ENCODE measurements around the gene SRSF2.
"Not testable (repeated sequence)": the region's sequence is repeated elsewhere in the genome, so short reads cannot be mapped to it uniquely, and the experiment has no call there.

The SRSF2 gene

GRCh38 chr17:76701471-76701967 is 35.6 kb downstream of the SRSF2 start:
- Histone ChIP-seq H3K4me3 (ENCODE audit: control insufficient read depth in 1 of 7, extremely low read depth in 1 of 7, insufficient read depth in 4 of 7, low read depth in 2 of 7, low read length in 6 of 7) (no peak overlapping the region), H3K36me3 (ENCODE audit: control insufficient read depth in 4 of 4, insufficient read depth in 4 of 4, low read length in 3 of 4) (no peaks in the 10 kb centered on the region), H3K9me3 (ENCODE audit: control extremely low read depth in 1 of 5, control insufficient read depth in 4 of 5, insufficient read depth in 2 of 5, low read depth in 1 of 5, low read length in 4 of 5) (no peaks in the 10 kb centered on the region), H3K27me3 (replicated peaks in 2 of 5; ENCODE audit: control insufficient read depth in 4 of 5, insufficient read depth in 5 of 5, low read length in 4 of 5) (no peaks in the 10 kb centered on the region), H3K4me1 (ENCODE audit: control extremely low read depth in 1 of 4, control insufficient read depth in 4 of 4, insufficient read depth in 4 of 4, low read length in 3 of 4) (peaks cover 0 to 4% (median 3%) of the 10 kb centered on the region in 4 experiments), H3K27ac (ENCODE audit: insufficient read depth in 1 of 2, low read depth in 1 of 2, low read length in 2 of 2, poor library complexity in 1 of 2, severe bottlenecking in 2 of 2) (no peak overlapping the region)
- 96% methylated on average over 5 of the region's 11 CpGs for WGBS (ENCODE audit: insufficient coverage)
- POLR2A ChIA-PET: interaction anchor here (0.6 kb wide), 2 partner anchors 216 to 237 kb away, joined by 3 to 5 read pairs; no protein-coding TSS in a partner anchor
- no peak for DNase-seq
- CTCF ChIA-PET: interaction anchor here (0.8 to 1.2 kb wide), 3 partner anchors 10 to 199 kb away, joined by 3 to 4 read pairs (median 3); no protein-coding TSS in a partner anchor

- ChIA-PET POLR2A (interaction anchor here (0.6 kb wide), 1 partner anchor 215 kb away, joined by 3 read pairs; no protein-coding TSS in a partner anchor), CTCF (interaction anchor here (0.8 to 1.2 kb wide), 2 partner anchors 19 to 199 kb away, joined by 3 to 4 read pairs; no protein-coding TSS in a partner anchor)
- Histone ChIP-seq H3K27ac (ENCODE audit: insufficient read depth in 1 of 2, low read depth in 1 of 2, low read length in 2 of 2, poor library complexity in 1 of 2, severe bottlenecking in 2 of 2) (no peak overlapping the region), H3K4me1 (ENCODE audit: control extremely low read depth in 1 of 4, control insufficient read depth in 4 of 4, insufficient read depth in 4 of 4, low read length in 3 of 4) (peaks cover 0 to 4% (median 3%) of the 10 kb centered on the region in 4 experiments), H3K9me3 (ENCODE audit: control extremely low read depth in 1 of 5, control insufficient read depth in 4 of 5, insufficient read depth in 2 of 5, low read depth in 1 of 5, low read length in 4 of 5) (no peaks in the 10 kb centered on the region), H3K4me3 (ENCODE audit: control insufficient read depth in 1 of 7, extremely low read depth in 1 of 7, insufficient read depth in 4 of 7, low read depth in 2 of 7, low read length in 6 of 7) (no peak overlapping the region), H3K27me3 (replicated peaks in 2 of 5; ENCODE audit: control insufficient read depth in 4 of 5, insufficient read depth in 5 of 5, low read length in 4 of 5) (no peaks in the 10 kb centered on the region), H3K36me3 (ENCODE audit: control insufficient read depth in 4 of 4, insufficient read depth in 4 of 4, low read length in 3 of 4) (no peaks in the 10 kb centered on the region)
- no peak for DNase-seq
- WGBS (ENCODE audit: insufficient coverage): 93% methylated on average over 26 of the region's 33 CpGs
Observed at GRCh38 chr17:76700617-76701470, 36.3 kb downstream of the SRSF2 start.

GRCh38 chr17:76700270-76700616 is 36.9 kb downstream of the SRSF2 start:
- no peaks in the 10 kb centered on the region for H3K27me3 ChIP-seq (replicated peaks in 2 of 5; ENCODE audit: control insufficient read depth in 4 of 5, insufficient read depth in 5 of 5, low read length in 4 of 5)
- H3K36me3 ChIP-seq (ENCODE audit: control insufficient read depth in 4 of 4, insufficient read depth in 4 of 4, low read length in 3 of 4): no peaks in the 10 kb centered on the region
- POLR2A ChIA-PET: no interaction called here
- H3K4me1 ChIP-seq (ENCODE audit: control extremely low read depth in 1 of 4, control insufficient read depth in 4 of 4, insufficient read depth in 4 of 4, low read length in 3 of 4): peaks cover 0 to 4% (median 3%) of the 10 kb centered on the region in 4 experiments
- CTCF ChIA-PET: interaction anchor here (1.0 kb wide), 1 partner anchor 12 kb away, joined by 4 read pairs; no protein-coding TSS in a partner anchor
- H3K27ac ChIP-seq (ENCODE audit: insufficient read depth in 1 of 2, low read depth in 1 of 2, low read length in 2 of 2, poor library complexity in 1 of 2, severe bottlenecking in 2 of 2): no peak overlapping the region
- H3K9me3 ChIP-seq (ENCODE audit: control extremely low read depth in 1 of 5, control insufficient read depth in 4 of 5, insufficient read depth in 2 of 5, low read depth in 1 of 5, low read length in 4 of 5): no peaks in the 10 kb centered on the region
- DNase-seq: no peak
- no peak overlapping the region for H3K4me3 ChIP-seq (ENCODE audit: control insufficient read depth in 1 of 7, extremely low read depth in 1 of 7, insufficient read depth in 4 of 7, low read depth in 2 of 7, low read length in 6 of 7)
- 95% methylated on average over 8 of the region's 8 CpGs for WGBS (ENCODE audit: insufficient coverage)

- H3K4me1 ChIP-seq (ENCODE audit: control extremely low read depth in 1 of 4, control insufficient read depth in 4 of 4, insufficient read depth in 4 of 4, low read length in 3 of 4); H3K27me3 ChIP-seq (replicated peaks in 2 of 5; ENCODE audit: control insufficient read depth in 4 of 5, insufficient read depth in 5 of 5, low read length in 4 of 5); POLR2A ChIA-PET; H3K4me3 ChIP-seq (ENCODE audit: control insufficient read depth in 1 of 7, extremely low read depth in 1 of 7, insufficient read depth in 4 of 7, low read depth in 2 of 7, low read length in 6 of 7); DNase-seq; H3K9me3 ChIP-seq (ENCODE audit: control extremely low read depth in 1 of 5, control insufficient read depth in 4 of 5, insufficient read depth in 2 of 5, low read depth in 1 of 5, low read length in 4 of 5); H3K36me3 ChIP-seq (ENCODE audit: control insufficient read depth in 4 of 4, insufficient read depth in 4 of 4, low read length in 3 of 4); H3K27ac ChIP-seq (ENCODE audit: insufficient read depth in 1 of 2, low read depth in 1 of 2, low read length in 2 of 2, poor library complexity in 1 of 2, severe bottlenecking in 2 of 2): not testable (repeated sequence)
- CTCF ChIA-PET: interaction anchor here (1.1 to 1.7 kb wide), 2 partner anchors 13 to 15 kb away, joined by 3 to 8 read pairs; no protein-coding TSS in a partner anchor
- WGBS (ENCODE audit: insufficient coverage): 91% methylated on average over 6 of the region's 7 CpGs
Observed at GRCh38 chr17:76698466-76698977, 38.6 kb downstream of the SRSF2 start.

GRCh38 chr17:76697702-76698465 is 39.2 kb downstream of the SRSF2 start:
- ChIA-PET CTCF (interaction anchor here (0.9 to 1.7 kb wide), 3 partner anchors 14 to 74 kb away, joined by 3 to 8 read pairs (median 3); no protein-coding TSS in a partner anchor), POLR2A (no interaction called here)
- DNase-seq: no peak
- Histone ChIP-seq H3K4me1 (ENCODE audit: control extremely low read depth in 1 of 4, control insufficient read depth in 4 of 4, insufficient read depth in 4 of 4, low read length in 3 of 4) (no peaks in the 10 kb centered on the region), H3K36me3 (ENCODE audit: control insufficient read depth in 4 of 4, insufficient read depth in 4 of 4, low read length in 3 of 4) (no peaks in the 10 kb centered on the region), H3K9me3 (ENCODE audit: control extremely low read depth in 1 of 5, control insufficient read depth in 4 of 5, insufficient read depth in 2 of 5, low read depth in 1 of 5, low read length in 4 of 5) (no peaks in the 10 kb centered on the region), H3K4me3 (ENCODE audit: control insufficient read depth in 1 of 7, extremely low read depth in 1 of 7, insufficient read depth in 4 of 7, low read depth in 2 of 7, low read length in 6 of 7) (no peak overlapping the region), H3K27ac (ENCODE audit: insufficient read depth in 1 of 2, low read depth in 1 of 2, low read length in 2 of 2, poor library complexity in 1 of 2, severe bottlenecking in 2 of 2) (no peak overlapping the region), H3K27me3 (replicated peaks in 2 of 5; ENCODE audit: control insufficient read depth in 4 of 5, insufficient read depth in 5 of 5, low read length in 4 of 5) (no peaks in the 10 kb centered on the region)
- WGBS (ENCODE audit: insufficient coverage): 95% methylated on average over 14 of the region's 17 CpGs

GRCh38 chr17:76696763-76697701 is 40.1 kb downstream of the SRSF2 start:
- Histone ChIP-seq H3K27ac (ENCODE audit: insufficient read depth in 1 of 2, low read depth in 1 of 2, low read length in 2 of 2, poor library complexity in 1 of 2, severe bottlenecking in 2 of 2) (no peak overlapping the region), H3K36me3 (ENCODE audit: control insufficient read depth in 4 of 4, insufficient read depth in 4 of 4, low read length in 3 of 4) (no peaks in the 10 kb centered on the region), H3K4me1 (ENCODE audit: control extremely low read depth in 1 of 4, control insufficient read depth in 4 of 4, insufficient read depth in 4 of 4, low read length in 3 of 4) (no peaks in the 10 kb centered on the region), H3K4me3 (ENCODE audit: control insufficient read depth in 1 of 7, extremely low read depth in 1 of 7, insufficient read depth in 4 of 7, low read depth in 2 of 7, low read length in 6 of 7) (no peak overlapping the region), H3K9me3 (ENCODE audit: control extremely low read depth in 1 of 5, control insufficient read depth in 4 of 5, insufficient read depth in 2 of 5, low read depth in 1 of 5, low read length in 4 of 5) (no peaks in the 10 kb centered on the region), H3K27me3 (replicated peaks in 2 of 5; ENCODE audit: control insufficient read depth in 4 of 5, insufficient read depth in 5 of 5, low read length in 4 of 5) (no peaks in the 10 kb centered on the region)
- POLR2A ChIA-PET: no interaction called here
- 94% methylated on average over 24 of the region's 25 CpGs for WGBS (ENCODE audit: insufficient coverage)
- CTCF ChIA-PET: interaction anchor here (0.9 to 1.7 kb wide), 5 partner anchors 8 to 73 kb away, joined by 3 to 8 read pairs (median 3); no protein-coding TSS in a partner anchor
- DNase-seq: no peak
